HTR-8/SVneo (cell line): ENCODE results near the gene ANKRD36C.
"Not testable (repeated sequence)": the region's sequence is repeated elsewhere in the genome, so short reads cannot be mapped to it uniquely, and the experiment has no call there.

Experiments
- DNase-seq: peaks from one replicate; pipeline ENCODE4 v3.0.0; 2011; ENCODE audit warnings: low spot score, mixed read lengths; ENCODE audit not compliant: insufficient read length
- FAIRE-seq: peaks from 2 replicates; lab custom pipeline; 2011; peaks lifted over from hg19 to GRCh38; lab: Jason Lieb, UNC

Gene ANKRD36C

DNA sequence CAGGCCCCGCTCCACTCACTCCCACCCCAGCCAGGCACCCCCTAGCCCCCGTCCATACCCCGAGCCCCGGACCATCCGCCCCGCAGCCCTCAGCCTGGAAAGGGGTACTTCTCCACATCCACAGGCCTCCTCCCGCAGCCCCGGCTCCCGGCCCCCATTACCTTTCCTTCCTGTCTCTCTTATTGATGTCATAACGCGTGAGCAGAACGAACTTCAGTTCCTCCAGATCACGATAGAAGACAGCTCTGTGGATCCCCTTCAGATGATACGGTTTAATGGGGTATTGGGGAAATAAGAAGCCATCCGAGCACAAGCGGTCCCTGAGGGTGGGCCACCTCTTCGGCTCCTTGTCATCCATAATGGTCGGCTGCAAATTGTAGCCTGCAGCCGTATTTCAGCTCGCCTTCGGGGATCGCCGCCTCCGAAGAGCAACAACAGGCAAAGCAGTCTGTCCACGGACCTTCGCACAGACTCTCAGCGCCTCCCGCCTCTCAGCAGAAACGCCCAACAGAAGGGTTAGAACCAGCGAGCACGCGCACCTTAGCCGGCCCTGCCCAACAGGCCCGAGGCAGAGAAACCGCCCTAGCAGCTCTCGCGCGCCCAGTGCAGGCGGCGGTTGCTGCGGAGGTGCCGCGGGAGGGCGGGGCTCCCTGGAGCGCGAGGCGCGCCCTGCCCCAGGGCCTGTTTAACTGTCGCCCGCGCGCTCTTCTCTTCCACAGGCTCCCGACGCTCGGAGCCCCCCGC lies at the start of gene ANKRD36C:
Gene ANKRD36C (minus strand): TSS at position 474 of the 744 bp plus-strand sequence. CDS start 116 bp downstream, at position 358.
- DNase-seq: peak; percentile 10
- not testable (repeated sequence) for FAIRE-seq

DNA sequence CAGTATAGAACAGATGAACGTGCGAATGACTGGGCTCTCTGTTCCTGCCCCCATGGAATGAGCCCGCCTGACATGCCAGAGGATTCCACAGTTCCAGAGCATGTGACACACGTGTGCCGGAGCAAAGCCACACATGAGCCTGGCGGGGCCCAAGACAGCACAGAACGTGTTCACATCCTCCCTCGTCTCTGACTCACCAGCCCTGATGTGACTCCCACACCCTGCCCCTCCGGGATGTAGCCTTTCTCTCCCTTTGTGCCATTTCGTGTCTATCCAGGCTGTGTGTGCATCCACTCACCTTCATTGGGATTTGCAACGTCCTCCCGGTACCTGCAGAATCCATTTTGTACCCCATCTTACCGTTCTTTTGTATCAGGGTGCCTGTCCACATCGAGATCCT lies 43.9 kb upstream of the ANKRD36C start:
- not testable (repeated sequence) for DNase-seq
- peak; percentile 84 for FAIRE-seq

DNA sequence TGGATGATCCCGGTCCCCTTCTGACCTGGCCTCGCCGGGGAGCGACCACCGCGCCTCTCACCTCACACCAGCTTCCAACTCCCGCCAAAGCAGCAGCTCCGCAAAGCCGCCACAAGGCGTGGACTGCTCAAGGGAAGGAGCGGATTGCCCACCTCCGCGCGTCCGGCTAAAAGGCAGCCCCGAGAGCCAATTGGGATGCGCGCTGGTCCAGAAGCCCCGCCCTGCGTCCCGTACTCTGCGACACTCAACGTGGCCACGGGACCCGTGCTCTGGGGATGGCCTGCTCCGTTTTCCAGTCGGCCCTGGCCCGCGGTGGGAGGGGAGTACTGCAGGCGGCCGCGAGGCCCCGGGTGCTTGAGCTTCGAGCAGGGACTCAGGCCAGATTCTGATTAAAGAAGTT lies 43.2 kb upstream of the ANKRD36C start, which contains the start of gene GPAT2:
Gene GPAT2 (minus strand): TSS at position 125 of the 400 bp plus-strand sequence. CDS start 2,557 bp downstream, outside the sequence.
- not testable (repeated sequence) for DNase-seq
- FAIRE-seq: peak; percentile 48

DNA sequence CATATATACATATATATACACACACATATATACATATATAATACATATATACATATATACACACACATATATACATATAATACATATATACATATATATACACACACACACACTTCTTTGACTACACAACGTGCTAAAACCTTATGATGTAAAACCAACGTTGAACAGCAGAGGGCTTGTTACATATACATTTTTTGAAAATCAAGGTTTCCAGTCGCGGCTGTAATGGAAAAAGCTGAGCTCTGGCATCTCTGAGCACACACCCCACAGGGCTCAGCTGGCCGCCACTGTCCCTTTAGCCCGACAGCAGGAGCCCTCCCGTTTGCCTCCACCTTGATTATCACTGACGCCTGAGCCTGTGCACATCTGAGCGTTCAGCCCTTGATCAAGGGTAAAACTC lies 42.4 kb upstream of the ANKRD36C start:
- not testable (repeated sequence) for DNase-seq, FAIRE-seq

DNA sequence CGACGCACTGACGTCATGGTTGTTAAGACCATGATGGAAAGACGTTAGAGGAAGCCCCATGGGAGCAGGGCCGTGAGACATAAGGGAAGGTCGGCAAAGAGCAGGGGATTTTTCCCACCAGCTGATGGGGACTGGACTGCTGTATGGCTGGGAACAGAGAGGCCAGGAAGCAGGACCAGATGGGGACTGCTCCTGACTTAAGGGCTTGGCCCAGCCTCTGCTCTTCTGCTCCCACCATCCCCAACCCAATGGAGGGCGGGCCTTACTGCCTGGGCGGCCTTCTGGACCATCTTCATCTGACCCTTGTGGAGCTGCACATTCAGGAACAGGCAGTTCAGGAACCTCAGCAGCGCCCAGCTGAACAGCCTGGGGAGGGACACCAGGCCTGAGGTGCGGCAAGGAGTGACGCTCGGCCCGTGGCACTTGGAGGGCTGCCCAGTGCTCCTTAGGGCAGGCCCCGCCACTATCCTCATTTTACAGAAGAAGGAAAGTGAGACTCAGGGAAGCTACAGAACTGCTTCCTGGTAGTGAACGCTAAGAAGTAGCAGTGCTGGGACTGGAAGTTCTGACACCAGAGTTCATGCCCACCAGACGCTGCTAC lies 36.2 kb upstream of the ANKRD36C start:
- FAIRE-seq: peak; percentile 90

DNA sequence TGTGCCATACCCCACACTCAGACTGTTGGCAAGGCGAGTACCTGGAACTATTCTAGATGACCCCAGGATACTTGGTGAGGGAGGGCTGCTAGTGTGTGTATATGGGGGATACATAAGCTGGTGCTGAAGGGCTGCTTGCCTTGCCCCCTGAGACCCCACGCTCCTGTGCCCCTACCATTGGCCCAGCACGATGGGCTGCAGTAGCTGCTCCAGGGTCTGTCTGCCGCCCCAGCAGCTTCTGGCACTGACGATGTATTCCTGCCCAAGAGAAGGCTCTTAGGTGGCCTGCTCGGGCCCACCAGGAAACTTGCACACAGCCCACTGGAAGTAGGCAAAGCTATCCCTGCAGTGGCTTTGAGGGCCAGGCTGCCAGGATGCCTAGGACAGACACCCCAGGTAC lies 34.1 kb upstream of the ANKRD36C start:
- not testable (repeated sequence) for DNase-seq, FAIRE-seq

More for the DNA sequence above, 36.2 kb upstream of the ANKRD36C start:
- not testable (repeated sequence) for DNase-seq

DNA sequence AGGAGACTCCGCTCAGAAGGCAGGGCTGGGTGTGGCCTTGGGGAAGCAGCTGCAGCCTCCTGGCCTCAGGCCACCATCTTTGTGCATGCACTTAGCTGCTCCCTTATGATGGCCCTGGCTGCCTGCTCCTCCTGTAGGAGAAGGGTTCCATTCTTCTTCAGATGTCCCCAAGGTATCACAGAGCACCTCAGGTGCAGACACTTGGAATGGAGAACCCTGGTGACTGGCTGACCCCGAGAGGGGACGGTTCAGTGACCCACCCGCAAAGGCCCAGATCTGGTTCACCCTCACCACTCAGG lies 33.5 kb upstream of the ANKRD36C start:
- no peak for FAIRE-seq
- no peak for DNase-seq

DNA sequence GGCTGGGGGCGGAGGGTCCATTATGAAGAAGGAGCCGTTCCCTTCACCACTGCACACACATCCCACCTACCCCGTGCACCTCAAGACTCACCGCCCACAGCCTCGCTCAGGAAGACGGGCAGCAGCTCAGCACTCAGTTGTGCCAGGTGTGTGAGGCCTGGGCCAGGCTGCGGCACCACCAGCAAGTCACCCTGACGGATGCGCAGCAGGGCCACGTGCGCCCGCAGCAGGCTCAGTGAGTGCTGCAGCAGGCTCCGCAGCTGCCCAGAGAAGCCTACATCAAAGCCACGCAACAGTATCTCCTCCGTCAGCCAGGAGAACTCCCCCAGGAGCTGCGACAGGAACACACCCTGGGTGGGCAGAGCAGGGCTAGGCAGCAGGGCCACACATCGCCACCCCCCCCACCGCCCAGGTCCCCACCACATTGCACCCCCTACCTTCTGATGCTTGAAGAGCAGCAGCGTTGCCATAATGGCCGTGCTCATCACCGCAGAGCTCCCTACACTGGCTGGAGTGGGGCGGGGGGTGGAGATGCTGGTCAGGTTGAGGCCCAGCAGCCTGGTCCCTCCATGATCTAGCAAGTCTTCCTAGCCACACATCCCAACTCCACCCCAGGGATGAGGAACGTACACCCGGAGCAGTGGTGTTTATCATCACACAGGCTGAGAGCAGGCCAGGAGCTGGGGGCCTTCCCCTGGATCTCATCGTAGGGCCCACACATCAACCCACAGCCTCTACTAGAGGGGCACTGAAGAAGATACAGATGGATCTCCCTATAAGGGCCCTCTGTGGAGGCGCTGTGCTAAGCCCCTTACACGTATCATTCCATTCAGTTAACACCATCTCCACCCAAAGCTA lies 32.9 kb upstream of the ANKRD36C start:
- DNase-seq: no peak
- no peak for FAIRE-seq

DNA sequence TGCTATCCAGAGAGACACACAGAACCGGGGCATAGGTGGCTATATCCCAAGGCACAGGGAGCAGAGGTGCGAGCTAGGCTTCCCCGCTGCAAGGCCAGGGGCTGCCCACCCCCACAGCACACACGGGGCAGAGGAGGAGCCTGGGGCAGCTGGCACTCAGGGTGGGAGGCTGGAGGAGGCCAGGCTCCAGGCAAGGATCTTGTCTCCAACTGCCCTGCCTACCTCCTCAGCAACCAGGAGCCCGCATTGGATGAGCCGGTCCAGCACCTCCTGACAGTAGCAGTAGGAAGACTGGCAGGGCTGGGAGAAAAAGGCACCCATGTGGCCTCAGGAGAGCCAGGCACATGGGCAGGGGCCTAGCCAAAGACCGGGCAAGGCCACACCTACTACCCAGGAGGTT lies 32.1 kb upstream of the ANKRD36C start:
- FAIRE-seq: peak; percentile 33
- DNase-seq: not testable (repeated sequence)

DNA sequence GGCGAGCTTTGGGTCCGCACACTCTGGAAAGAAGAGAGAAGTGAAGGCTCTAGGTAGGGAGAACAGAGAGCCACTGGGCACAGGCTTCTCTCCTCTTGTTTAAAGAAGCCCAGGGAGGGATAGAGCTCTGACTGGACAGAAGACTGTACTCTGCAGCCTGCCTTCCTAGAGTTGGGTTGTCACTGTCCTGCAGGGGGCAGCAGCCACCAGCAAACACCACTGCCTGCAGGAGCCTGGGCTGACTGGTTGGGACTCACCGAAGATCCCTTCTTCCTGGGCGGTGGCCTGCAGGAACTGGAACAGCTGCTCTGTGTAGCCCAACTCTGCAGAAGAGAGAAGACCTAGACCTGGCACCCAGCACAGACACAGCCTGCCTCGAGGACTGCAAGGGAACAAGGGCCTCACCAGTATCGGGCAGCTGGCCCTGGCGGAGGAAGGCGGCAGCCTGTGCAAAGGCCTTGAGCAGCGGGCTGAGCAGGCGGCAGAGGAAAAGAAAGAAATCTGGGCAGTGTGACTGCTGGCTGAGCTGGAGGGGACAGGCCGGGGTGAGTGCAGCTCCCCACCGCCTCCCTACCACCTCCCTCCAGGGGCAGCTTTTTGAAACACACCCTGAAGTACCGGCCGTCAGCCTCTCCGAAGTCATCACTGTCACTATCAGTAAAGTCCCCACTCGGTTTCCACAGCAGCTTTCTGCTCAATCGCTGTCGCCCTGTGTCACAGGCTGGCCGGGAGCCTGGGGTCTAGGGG lies 31.2 kb upstream of the ANKRD36C start:
- peak; percentile 85 for DNase-seq
- FAIRE-seq: peak; percentile 80

DNA sequence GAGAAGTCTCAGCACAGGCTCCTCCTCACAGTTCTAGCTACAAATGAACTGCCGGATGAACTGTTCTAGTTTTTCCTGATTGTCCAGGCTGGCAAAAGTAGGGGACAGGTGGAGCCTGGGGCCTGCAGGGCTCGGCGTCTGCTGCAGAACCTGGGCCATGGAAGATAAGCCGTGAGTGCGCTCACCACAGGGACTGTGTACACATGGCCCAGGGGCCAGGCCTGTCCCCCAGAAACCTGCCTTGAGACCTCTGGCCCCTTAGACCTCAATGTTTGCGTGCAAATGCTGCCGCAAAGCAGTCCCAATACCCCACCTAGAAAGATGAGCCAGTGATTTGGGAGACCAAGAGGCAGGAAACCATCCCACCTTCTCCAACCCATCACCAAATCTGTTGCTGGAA lies 30.5 kb upstream of the ANKRD36C start:
- not testable (repeated sequence) for FAIRE-seq, DNase-seq

DNA sequence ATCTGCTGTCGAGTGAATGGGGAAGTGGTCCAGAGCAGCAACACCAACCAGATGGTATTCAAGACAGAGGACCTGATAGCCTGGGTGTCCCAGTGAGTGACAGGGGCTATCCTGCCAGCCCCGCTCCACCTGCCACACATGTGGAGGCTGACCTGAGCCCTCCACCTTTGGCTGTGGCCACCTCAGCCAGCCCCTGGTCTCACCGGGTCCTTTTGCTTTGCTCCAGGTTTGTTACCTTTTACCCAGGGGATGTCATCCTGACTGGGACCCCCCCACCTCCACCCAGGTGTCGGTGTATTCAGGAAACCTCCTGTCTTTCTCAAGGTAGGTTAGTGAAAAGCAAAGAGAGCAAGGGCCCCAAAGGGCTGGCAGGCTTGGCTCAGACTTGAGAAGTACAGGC lies 29.5 kb upstream of the ANKRD36C start:
- not testable (repeated sequence) for DNase-seq, FAIRE-seq

DNA sequence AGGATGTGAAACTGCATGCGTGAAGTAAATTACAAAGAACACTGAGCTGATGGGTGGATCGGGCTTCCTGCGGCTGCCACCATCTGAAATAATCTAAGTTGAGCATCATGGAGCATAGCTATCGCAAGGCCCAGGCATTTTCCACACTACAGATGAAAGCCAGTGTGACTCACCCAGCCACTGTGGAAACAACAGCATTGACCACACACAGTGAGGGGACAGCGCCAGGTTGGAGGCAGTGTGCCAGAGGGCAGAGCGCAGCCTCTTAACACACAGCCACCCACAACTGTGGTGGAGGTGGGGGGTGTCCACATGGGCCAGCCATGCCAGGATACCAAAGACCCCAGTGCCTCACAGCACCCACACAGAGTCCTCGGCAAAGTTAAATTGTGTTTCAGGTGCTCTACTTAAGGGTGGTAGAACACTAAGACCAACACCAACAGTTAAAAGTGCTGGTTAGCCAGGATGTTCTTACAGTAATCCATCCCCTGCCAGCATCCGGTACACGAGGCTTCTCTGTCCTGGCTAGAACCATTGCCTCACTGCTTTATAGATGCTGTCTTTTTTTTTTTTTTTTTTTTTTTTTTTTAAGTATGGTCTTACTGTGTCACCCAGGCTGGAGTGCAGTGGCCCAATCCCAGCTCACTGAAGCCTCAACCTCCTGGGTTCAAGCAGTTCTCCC lies 28.4 kb upstream of the ANKRD36C start:
- not testable (repeated sequence) for DNase-seq
- FAIRE-seq: peak; percentile 88

DNA sequence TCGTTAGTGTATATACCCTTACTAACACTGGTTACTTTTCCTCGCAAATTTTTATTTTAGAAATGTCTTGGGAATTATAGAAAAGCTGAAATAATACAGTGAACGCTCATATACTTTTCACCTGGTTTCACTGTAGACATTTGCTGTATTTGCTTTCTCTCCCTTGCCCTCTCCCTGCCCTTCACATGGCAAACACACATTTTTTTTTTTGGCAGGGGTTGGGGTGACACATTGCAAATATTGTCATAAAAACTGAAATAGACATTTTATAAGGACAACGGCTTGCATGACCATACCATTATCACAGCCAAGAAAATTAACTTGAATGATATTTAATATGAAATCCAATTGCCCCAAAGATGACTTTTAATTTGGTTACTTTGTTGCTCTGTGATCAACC lies 24.7 kb upstream of the ANKRD36C start:
- DNase-seq, FAIRE-seq: not testable (repeated sequence)

DNA sequence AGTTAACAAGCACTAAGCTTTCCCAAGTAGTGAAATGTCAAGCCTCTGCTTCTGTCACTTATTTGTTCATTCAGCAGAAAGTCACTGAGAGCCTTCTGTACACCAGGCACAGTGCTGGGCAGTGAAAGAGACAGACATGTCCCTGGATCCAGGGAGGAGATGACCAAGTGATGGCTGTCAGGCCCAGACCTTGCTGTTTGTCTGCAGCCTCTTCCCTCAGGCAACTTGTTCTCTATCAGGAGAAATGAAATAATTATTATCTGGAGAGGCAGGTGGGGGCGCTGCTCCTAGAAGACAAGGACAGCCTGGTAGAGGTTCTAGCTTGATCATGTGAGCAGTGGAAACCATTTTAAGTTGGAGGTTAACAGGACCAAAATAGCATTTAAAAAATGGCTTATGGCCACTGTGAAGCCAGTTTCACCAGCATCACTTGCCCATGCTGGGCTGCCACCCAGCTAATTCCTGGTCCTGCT lies 21.2 kb upstream of the ANKRD36C start:
- FAIRE-seq, DNase-seq: not testable (repeated sequence)

DNA sequence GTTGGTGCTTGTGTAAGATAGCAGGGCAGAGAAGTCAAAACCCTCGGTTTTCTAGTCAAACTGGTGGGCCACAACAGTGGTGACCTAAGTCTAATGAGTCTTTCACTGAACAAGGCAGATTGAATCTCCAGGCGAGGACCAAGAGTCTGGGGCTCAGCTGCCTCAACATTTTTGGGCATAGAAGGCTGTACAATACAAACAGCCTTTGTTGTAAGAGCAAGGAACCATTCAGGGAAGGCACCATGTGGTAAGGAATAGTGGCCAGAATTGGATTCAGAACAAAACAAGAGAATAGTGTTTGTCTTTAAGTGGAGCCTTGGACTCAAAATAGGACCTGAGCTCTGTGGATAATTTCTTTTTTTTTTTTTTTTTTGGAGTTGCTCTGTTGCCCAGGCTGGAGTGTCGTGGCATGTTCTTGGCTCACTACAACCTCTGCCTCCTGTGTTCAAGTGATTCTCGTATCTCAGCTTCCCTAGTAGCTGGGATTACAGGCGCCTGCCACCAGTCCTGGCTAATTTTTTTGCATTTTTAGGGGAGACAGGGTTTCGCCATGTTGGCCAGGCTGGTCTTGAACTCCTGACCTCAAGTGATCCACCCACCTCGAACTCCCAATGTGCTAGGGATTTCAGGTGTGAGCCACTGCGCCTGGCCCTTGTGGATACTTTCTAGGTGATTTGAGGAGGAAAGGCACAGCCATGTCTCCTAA lies 20.6 kb upstream of the ANKRD36C start:
- DNase-seq, FAIRE-seq: not testable (repeated sequence)

DNA sequence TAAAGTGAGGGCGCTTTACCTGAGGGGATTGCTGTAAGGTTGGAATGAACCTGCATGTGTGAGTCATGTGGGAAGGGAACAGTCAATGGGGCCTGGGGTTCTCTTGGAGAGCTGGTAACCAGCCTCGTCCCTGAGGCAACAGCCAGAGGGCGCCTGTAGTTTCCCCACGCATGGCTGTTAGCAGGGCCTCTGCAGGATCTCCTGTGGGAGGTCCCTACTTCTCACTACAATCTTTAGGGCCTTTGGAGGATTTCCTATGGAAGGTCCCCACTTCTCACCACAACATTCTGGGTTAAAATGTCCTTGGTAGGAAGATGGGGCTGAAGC lies 19.5 kb upstream of the ANKRD36C start:
- DNase-seq, FAIRE-seq: not testable (repeated sequence)

DNA sequence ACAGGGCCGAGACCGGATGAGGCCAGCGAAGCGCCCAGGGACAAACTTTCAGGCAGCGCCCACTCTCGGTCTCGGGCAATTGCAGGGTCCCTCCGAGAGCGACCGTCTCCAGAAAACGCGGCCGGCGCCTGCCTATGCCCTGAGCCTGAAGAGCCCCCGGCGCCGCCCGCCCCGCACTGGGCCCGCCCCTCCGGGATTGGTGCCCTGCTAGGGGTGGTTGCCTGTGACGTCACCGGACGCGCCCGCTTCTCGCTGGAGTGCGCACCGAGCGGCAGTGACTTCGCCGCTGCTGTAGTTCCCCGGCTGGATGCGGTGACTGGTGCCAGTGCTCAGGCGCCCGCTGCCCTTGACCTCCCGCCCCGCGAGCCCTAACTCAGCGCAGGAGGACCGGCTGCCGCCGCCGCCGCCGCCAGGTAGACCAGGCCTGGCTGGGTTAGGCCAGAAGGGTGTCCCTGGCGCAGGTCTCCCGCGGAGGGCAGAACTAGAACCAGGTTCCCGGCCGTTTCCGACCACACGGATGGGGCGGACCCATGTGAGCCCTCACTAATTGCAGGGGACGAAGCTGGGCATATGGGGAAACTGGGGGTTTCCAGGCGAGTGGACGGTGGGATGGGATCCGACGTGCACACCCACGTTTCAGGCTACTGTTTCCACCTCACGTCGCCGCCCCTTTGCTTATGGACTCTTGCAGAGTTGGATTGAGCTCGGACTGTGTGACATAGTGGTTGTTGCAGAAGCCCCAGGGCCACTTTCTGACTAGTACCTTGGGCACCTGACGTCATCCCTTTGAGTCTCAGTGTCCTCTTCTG lies 18.9 kb upstream of the ANKRD36C start:
- peak; percentile 81 for DNase-seq
- FAIRE-seq: peak; percentile 99
